Astrocyte of the spinal cord (primary cell): ENCODE results near the gene MTMR12.
A peak's percentile ranks its signal among the peaks of the same experiment; 100 is the strongest.

Source experiments
- DNase-seq: peaks from one replicate; pipeline ENCODE4 v3.0.0; 2011; ENCODE audit warnings: low read depth, low spot score
- H3K4me3 ChIP-seq: 2 replicates; pipeline ENCODE4 v1.5.1; 2011; ENCODE audit warnings: low read depth, mild to moderate bottlenecking, low read length, moderate library complexity
- CTCF ChIP-seq: IDR thresholded peaks from 2 replicates; pipeline ENCODE4 v1.5.1; 2012; ENCODE audit warnings: low read depth, mild to moderate bottlenecking, low read length, inconsistent platforms
- in situ Hi-C: cut with HindIII; loops from 2 replicates; pipeline ENCODE4 v1.10.0; 2017; ENCODE audit warnings: low sequenced_read_pairs

MTMR12 gene

GRCh38 chr5:32193591-32193990, 119.1 kb downstream of the MTMR12 start:
- peak; percentile 91 for DNase-seq
- H3K4me3 ChIP-seq = no peak overlapping the region
- TF ChIP-seq CTCF = no peak

DNA sequence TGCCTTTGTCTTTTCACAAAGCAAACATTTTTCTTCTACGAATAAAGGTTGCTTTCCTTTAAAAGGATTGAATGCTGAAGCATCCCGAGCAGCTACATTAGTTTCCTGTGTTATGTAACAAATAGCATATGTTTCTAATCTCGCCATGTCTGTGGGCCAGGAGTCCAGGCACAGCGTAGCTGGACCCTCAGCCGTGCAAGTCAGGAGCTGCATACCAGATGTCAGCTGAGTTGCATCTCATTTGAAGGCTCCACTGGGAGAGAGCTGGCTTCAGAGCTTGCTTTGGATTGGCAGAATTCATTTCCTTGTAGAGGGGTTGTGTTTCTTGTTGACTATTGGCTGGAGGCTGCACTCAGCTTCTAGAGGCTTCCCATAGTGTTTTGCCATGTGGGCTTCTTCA, 122.6 kb downstream of the MTMR12 start:
- in situ Hi-C loops = no loop called here
- no peak overlapping the region for H3K4me3 ChIP-seq
- TF ChIP-seq CTCF = no peak
- peak; percentile 8 for DNase-seq

More at GRCh38 chr5:32193591-32193990, 119.1 kb downstream of the MTMR12 start:
- in situ Hi-C loops = no loop called here

DNA sequence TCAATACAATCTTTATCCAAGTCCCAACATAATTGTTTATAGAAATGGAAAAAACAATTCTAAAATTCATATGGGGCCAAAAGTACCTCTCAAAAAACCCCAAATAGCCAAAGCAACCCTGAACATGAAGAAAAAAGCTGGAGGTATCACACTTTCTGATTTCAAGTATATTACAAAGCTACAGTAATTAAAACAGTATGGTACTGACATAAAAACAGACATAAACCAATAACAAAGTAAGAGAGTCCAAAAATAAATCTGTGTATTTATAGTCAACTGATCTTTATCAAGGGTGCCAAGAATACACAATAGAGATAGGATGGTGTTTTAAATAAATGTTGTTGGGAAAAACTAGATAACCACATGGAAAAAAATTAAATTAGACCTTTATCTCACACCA, 125.1 kb downstream of the MTMR12 start:
- no peak for DNase-seq
- H3K4me3 ChIP-seq = no peak overlapping the region
- no peak for TF ChIP-seq CTCF
- in situ Hi-C loops = no loop called here

DNA sequence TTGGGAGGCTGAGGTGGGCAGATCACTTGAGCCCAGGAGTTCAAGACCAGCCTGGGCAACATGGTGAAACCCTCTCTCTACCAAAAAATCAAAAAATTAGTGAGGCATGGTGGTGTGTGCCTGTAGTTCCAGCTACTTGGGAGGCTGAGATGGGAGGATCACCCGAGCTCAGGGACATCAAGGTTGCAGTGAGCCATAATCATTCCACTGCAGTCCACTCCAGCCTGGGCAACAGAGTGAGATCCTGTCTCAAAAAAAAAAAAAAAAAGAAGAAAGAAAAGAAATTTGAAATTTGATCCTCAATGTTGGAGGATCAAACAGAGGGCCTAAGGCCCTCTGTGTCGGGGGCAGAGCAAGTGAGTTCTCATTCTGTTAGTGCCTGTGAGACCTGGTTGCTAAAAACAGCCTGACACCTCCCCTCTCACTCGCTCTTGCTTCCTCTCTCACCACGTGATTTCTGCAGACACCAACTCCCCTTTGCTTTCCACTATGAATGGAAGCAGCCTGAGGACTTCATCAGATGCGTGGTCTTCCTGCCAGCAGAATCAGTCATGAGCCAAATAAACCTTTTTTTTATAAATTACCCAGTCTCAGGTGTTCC, 130.2 kb downstream of the MTMR12 start:
- TF ChIP-seq CTCF = no peak
- DNase-seq = no peak
- H3K4me3 ChIP-seq = no peak overlapping the region
- in situ Hi-C loops = no loop called here
